Esophagus muscularis mucosa (tissue), 4 donors: ENCODE results near the gene TSHZ3.

Source experiments
- CTCF ChIP-seq, 3 experiments: fragments of 200-600 bp in 2 of 3; fragments of 450-650 bp in 1 of 3; sonication (generic) in 2 of 3; IDR thresholded peaks; one replicate each; pipeline ENCODE4 v1.5.1; 2017 to 2019; ENCODE audit warnings: antibody characterized with exemption in 3 of 3, mild to moderate bottlenecking in 2 of 3, moderate library complexity in 1 of 3
- EP300 ChIP-seq: sonication (generic); formaldehyde crosslinking; IDR thresholded peaks from one replicate; pipeline ENCODE4 v1.6.1; 2017; ENCODE audit warnings: antibody characterized with exemption
- POLR2A ChIP-seq: fragments of 450-650 bp; IDR thresholded peaks from one replicate; pipeline ENCODE4 v1.6.1; 2017; ENCODE audit warnings: antibody characterized with exemption, moderate library complexity, mild to moderate bottlenecking, low read depth

GRCh38 chr19:31392464-31392863 is 43.2 kb upstream of the TSHZ3 start:
- TF ChIP-seq POLR2A (no peak), CTCF (IDR thresholded peaks at IDR 0.05) (no peak), EP300 (no peak)
